ENCODE results near the gene LSR. TPM values are rescaled to one million over a fixed set of nuclear protein-coding genes. Genes with fewer than 3 reads are reported as not detected.

Gene LSR
- total RNA-seq, 2 donors from 2014 or later, result 119 to 202 TPM

GRCh38 chr19:35222373-35223015 lies 26.3 kb upstream of the LSR start:
- DNase-seq (ENCODE audit: low spot score), result no peak
- no peak overlapping the region for H3K4me3 ChIP-seq
- intact Hi-C loops (cut with DNase I), result no loop called here

GRCh38 chr19:35223084-35223790 lies 25.6 kb upstream of the LSR start:
- Histone ChIP-seq H3K4me1 (replicated peaks) (no peaks in the 10 kb centered on the region), H3K36me3 (no peaks in the 10 kb centered on the region), H3K4me3 (no peak overlapping the region), H3K9me3 (no peaks in the 10 kb centered on the region), H3K27me3 (replicated peaks; ENCODE audit: insufficient read depth) (no peaks in the 10 kb centered on the region), H3K27ac (no peak overlapping the region)
- intact Hi-C loops (cut with DNase I), result no loop called here
- WGBS, result 76% methylated on average over 6 of the region's 6 CpGs
- no peak for TF ChIP-seq CTCF (IDR thresholded peaks at IDR 0.05)
- TF ChIP-seq POLR2A (IDR thresholded peaks at IDR 0.05), result no peak
- TF ChIP-seq POLR2AphosphoS5 (IDR thresholded peaks at IDR 0.05), result no peak
- DNase-seq (ENCODE audit: low spot score), result no peak

More at GRCh38 chr19:35222373-35223015, 26.3 kb upstream of the LSR start:
- TF ChIP-seq CTCF (IDR thresholded peaks at IDR 0.05), result no peak
- no peak for TF ChIP-seq POLR2AphosphoS5 (IDR thresholded peaks at IDR 0.05)
- TF ChIP-seq POLR2A (IDR thresholded peaks at IDR 0.05), result no peak
- H3K27ac ChIP-seq, result no peak overlapping the region
- H3K36me3 ChIP-seq, result no peaks in the 10 kb centered on the region
- 87% methylated on average over 7 of the region's 7 CpGs for WGBS
- no peaks in the 10 kb centered on the region for H3K4me1 ChIP-seq (replicated peaks)
- H3K9me3 ChIP-seq, result no peaks in the 10 kb centered on the region
- H3K27me3 ChIP-seq (replicated peaks; ENCODE audit: insufficient read depth), result no peaks in the 10 kb centered on the region

- DNase-seq (ENCODE audit: low spot score), result no peak
- WGBS, result 73% methylated on average over 4 of the region's 4 CpGs
- intact Hi-C loops (cut with DNase I), result no loop called here
Observed at GRCh38 chr19:35223862-35224505, 24.8 kb upstream of the LSR start.

GRCh38 chr19:35224681-35225571 lies 23.9 kb upstream of the LSR start:
- Histone ChIP-seq H3K4me1 (replicated peaks) (no peaks in the 10 kb centered on the region), H3K9me3 (no peaks in the 10 kb centered on the region), H3K27ac (no peak overlapping the region), H3K4me3 (no peak overlapping the region), H3K27me3 (replicated peaks; ENCODE audit: insufficient read depth) (no peaks in the 10 kb centered on the region), H3K36me3 (no peaks in the 10 kb centered on the region)
- intact Hi-C loops (cut with DNase I), result no loop called here
- 56% methylated on average over 41 of the region's 41 CpGs for WGBS
- DNase-seq (ENCODE audit: low spot score), result no peak
- TF ChIP-seq POLR2AphosphoS5 (IDR thresholded peaks at IDR 0.05) (no peak), CTCF (IDR thresholded peaks at IDR 0.05) (no peak), POLR2A (IDR thresholded peaks at IDR 0.05) (no peak)

More at GRCh38 chr19:35223862-35224505, 24.8 kb upstream of the LSR start:
- Histone ChIP-seq H3K9me3 (no peaks in the 10 kb centered on the region), H3K27me3 (replicated peaks; ENCODE audit: insufficient read depth) (no peaks in the 10 kb centered on the region), H3K36me3 (no peaks in the 10 kb centered on the region), H3K4me1 (replicated peaks) (no peaks in the 10 kb centered on the region), H3K4me3 (no peak overlapping the region), H3K27ac (no peak overlapping the region)
- no peak for TF ChIP-seq CTCF (IDR thresholded peaks at IDR 0.05)
- no peak for TF ChIP-seq POLR2A (IDR thresholded peaks at IDR 0.05)
- TF ChIP-seq POLR2AphosphoS5 (IDR thresholded peaks at IDR 0.05), result no peak

All from prostate gland (tissue), 2 donors.